GM12878 (cell line): ENCODE measurements around the gene ADK. TPM values are rescaled to one million over a fixed set of nuclear protein-coding genes. Genes with fewer than 3 reads are reported as not detected.

Experiments
- ATF7 ChIP-seq: fragments of 450-650 bp; IDR thresholded peaks from 2 replicates; pipeline ENCODE4 v1.6.1; 2016; ENCODE audit warnings: low read depth, mild to moderate bottlenecking
- BACH1 ChIP-seq: fragments of 450-650 bp; IDR thresholded peaks from 2 replicates; pipeline ENCODE4 v1.6.1; 2017; ENCODE audit warnings: mild to moderate bottlenecking, borderline replicate concordance
- EZH2 ChIP-seq: IDR thresholded peaks from 2 replicates; pipeline ENCODE4 v1.6.1; 2012; ENCODE audit warnings: low read depth, mild to moderate bottlenecking, control low read depth, inconsistent platforms, low read length, borderline replicate concordance; ENCODE audit not compliant: control insufficient read depth
- HCFC1 ChIP-seq: fragments of 150-350 bp; IDR thresholded peaks from 2 replicates; pipeline ENCODE4 v1.6.1; 2014; ENCODE audit warnings: low read length
- IKZF1 ChIP-seq: fragments of 450-650 bp; conservative IDR thresholded peaks from 2 replicates; pipeline ENCODE4 v1.6.1; 2017; ENCODE audit warnings: antibody characterized with exemption, mild to moderate bottlenecking
- JUNB ChIP-seq: IDR thresholded peaks from 2 replicates; pipeline ENCODE4 v1.6.1; 2016; ENCODE audit warnings: antibody characterized with exemption, mild to moderate bottlenecking
- MEF2B ChIP-seq: fragments of 450-650 bp; IDR thresholded peaks from 2 replicates; pipeline ENCODE4 v1.6.1; 2018; ENCODE audit warnings: mild to moderate bottlenecking, moderate library complexity; ENCODE audit not compliant: partially characterized antibody, poor library complexity, severe bottlenecking
- MTA3 ChIP-seq: IDR thresholded peaks from 2 replicates; pipeline ENCODE4 v1.6.1; 2012; ENCODE audit warnings: low read length, inconsistent platforms, borderline replicate concordance
- MXI1 ChIP-seq: fragments of 150-350 bp; IDR thresholded peaks from 2 replicates; pipeline ENCODE4 v1.6.1; 2011; ENCODE audit warnings: low read depth, mild to moderate bottlenecking, inconsistent platforms, low read length, improper control_type of control experiment
- NFYB ChIP-seq: IDR thresholded peaks from 2 replicates; pipeline ENCODE4 v1.6.1; 2011; ENCODE audit warnings: low read depth, mild to moderate bottlenecking, low read length, improper control_type of control experiment, moderate library complexity; ENCODE audit not compliant: insufficient read depth
- SIN3A ChIP-seq: IDR thresholded peaks from 2 replicates; pipeline ENCODE4 v1.6.1; 2012; ENCODE audit warnings: low read depth, low read length, improper control_type of control experiment
- STAT1 ChIP-seq: fragments of 450-650 bp; conservative IDR thresholded peaks from 2 replicates; pipeline ENCODE4 v1.6.1; 2014; ENCODE audit warnings: antibody characterized with exemption, mild to moderate bottlenecking
- polyA plus RNA-seq, 11 experiments: library from polyadenylated mRNA; depleted of rRNA in 4 of 11; unstranded in 6 of 11; stranded (reverse) in 5 of 11; fragments of >200 nt; fragmentation: Nextera tagmentation in 4 of 11; fragmentation: Illumina TruSeq in 1 of 11; extraction: Ambion mirVana in 4 of 11; extraction: Trizol in 1 of 11; gene quantifications; 1 replicate in 1 of 11; 2 replicates in 10 of 11; pipeline versions ENCODE4 v1.2.1 to v1.2.3, GENCODE V29; 2011 to 2016; ENCODE audit warnings: inconsistent platforms in 2 of 11, missing spikeins in 2 of 11, low read depth in 1 of 11
- total RNA-seq, 4 experiments: library from RNA; depleted of rRNA in 3 of 4; stranded (reverse); fragments of >200 nt in 3 of 4; fragmentation: Illumina TruSeq in 1 of 4; extraction: Trizol in 1 of 4; gene quantifications; 2 replicates each; pipeline versions ENCODE4 v1.2.1 to v1.2.3, GENCODE V29; 2013 to 2021
- TF ChIP-seq, protein P1 (sequence below): fragments of 450-650 bp; IDR thresholded peaks from 2 replicates; pipeline ENCODE4 v1.6.1; 2016; ENCODE audit warnings: mild to moderate bottlenecking, moderate library complexity, borderline replicate concordance
- TF ChIP-seq, protein P2 (sequence below): IDR thresholded peaks from 2 replicates; pipeline ENCODE4 v1.6.1; 2011; ENCODE audit warnings: borderline replicate concordance, low read depth, mild to moderate bottlenecking, moderate library complexity, low read length; ENCODE audit not compliant: insufficient read depth, poor library complexity, severe bottlenecking
- TF ChIP-seq, protein P3 (sequence below): IDR thresholded peaks from 2 replicates; pipeline ENCODE4 v1.6.1; 2011; ENCODE audit warnings: low read depth, low read length, improper control_type of control experiment, borderline replicate concordance

ADK gene
- total and polyA plus RNA-seq, 10 of the 15 experiments (the other 5 are each of a cell fraction or from before 2014, with no cell fraction given), result 42.0 to 151 (median 81.6) TPM

DNA sequence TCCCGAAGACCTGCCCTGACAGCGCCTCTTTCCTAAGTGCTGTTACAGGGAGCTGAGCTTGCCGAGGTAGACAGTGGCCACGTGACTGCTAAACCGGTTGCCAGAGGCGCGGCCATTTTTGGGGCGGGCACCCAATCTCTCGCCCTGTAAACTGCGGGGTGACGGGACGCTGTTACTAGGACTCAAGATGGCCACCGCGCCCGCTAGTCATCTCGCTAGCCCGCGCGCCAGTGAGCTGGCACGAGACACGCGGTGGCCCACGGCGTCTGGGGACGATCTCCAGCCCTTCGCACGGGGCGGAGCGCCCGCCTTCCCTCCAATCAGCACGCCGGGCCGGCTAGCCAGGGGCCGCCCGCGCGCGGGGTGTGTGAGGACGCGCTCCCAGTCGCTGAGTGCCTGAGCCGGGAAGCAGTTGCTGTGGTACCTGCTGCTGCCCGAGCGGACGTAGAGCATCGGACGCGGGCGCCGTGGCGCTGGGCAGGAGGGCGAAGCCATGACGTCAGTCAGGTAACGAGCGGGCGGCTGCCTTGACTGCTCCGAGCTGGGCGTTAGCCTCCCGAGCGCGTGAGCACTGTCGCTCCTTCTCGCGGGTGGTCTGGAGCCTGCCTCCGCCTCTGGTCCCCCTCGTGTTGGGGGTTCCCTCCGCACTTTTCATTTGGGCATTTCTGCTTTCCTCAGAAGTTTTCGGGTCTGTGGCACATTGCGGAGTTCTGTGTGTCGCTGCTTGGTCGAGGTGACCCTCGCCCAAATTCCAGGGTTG lies 25.5 kb downstream of the ADK start (continued):
- TF ChIP-seq ATF7, result peak; percentile 84
- TF ChIP-seq EZH2, result no peak
- TF ChIP-seq MTA3, result no peak; the same call in 1 of the 2 replicates
- TF ChIP-seq, protein P1, sequence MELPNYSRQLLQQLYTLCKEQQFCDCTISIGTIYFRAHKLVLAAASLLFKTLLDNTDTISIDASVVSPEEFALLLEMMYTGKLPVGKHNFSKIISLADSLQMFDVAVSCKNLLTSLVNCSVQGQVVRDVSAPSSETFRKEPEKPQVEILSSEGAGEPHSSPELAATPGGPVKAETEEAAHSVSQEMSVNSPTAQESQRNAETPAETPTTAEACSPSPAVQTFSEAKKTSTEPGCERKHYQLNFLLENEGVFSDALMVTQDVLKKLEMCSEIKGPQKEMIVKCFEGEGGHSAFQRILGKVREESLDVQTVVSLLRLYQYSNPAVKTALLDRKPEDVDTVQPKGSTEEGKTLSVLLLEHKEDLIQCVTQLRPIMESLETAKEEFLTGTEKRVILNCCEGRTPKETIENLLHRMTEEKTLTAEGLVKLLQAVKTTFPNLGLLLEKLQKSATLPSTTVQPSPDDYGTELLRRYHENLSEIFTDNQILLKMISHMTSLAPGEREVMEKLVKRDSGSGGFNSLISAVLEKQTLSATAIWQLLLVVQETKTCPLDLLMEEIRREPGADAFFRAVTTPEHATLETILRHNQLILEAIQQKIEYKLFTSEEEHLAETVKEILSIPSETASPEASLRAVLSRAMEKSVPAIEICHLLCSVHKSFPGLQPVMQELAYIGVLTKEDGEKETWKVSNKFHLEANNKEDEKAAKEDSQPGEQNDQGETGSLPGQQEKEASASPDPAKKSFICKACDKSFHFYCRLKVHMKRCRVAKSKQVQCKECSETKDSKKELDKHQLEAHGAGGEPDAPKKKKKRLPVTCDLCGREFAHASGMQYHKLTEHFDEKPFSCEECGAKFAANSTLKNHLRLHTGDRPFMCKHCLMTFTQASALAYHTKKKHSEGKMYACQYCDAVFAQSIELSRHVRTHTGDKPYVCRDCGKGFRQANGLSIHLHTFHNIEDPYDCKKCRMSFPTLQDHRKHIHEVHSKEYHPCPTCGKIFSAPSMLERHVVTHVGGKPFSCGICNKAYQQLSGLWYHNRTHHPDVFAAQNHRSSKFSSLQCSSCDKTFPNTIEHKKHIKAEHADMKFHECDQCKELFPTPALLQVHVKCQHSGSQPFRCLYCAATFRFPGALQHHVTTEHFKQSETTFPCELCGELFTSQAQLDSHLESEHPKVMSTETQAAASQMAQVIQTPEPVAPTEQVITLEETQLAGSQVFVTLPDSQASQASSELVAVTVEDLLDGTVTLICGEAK, result 0 out of 2 replicates have a peak, but pooled peaks have one; percentile 3
- peak; percentile 19; the same call in 1 of the 2 replicates for TF ChIP-seq HCFC1
- peak; percentile 38 for TF ChIP-seq MEF2B
- 0 out of 2 replicates have a peak, but pooled peaks have one; percentile 65 for TF ChIP-seq STAT1
- TF ChIP-seq, protein P2, sequence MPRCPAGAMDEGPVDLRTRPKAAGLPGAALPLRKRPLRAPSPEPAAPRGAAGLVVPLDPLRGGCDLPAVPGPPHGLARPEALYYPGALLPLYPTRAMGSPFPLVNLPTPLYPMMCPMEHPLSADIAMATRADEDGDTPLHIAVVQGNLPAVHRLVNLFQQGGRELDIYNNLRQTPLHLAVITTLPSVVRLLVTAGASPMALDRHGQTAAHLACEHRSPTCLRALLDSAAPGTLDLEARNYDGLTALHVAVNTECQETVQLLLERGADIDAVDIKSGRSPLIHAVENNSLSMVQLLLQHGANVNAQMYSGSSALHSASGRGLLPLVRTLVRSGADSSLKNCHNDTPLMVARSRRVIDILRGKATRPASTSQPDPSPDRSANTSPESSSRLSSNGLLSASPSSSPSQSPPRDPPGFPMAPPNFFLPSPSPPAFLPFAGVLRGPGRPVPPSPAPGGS, result peak; percentile 75
- peak; percentile 94 for TF ChIP-seq BACH1
- TF ChIP-seq, protein P3, sequence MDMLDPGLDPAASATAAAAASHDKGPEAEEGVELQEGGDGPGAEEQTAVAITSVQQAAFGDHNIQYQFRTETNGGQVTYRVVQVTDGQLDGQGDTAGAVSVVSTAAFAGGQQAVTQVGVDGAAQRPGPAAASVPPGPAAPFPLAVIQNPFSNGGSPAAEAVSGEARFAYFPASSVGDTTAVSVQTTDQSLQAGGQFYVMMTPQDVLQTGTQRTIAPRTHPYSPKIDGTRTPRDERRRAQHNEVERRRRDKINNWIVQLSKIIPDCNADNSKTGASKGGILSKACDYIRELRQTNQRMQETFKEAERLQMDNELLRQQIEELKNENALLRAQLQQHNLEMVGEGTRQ, result peak; percentile 84
- peak; percentile 81 for TF ChIP-seq NFYB
- peak; percentile 77 for TF ChIP-seq IKZF1
- TF ChIP-seq JUNB, result no peak
- peak; percentile 93 for TF ChIP-seq MXI1
- peak; percentile 84; the same call in 1 of the 2 replicates for TF ChIP-seq SIN3A
